ENCODE results near the gene RETREG1. TPM values are rescaled to one million over a fixed set of nuclear protein-coding genes. Genes with fewer than 3 reads are reported as not detected.

Gene RETREG1
- total and polyA plus RNA-seq, 3 donors from 2014 or later, result 24.8 to 103 (median 55.4) TPM

- no peaks in the 10 kb centered on the region for H3K36me3 ChIP-seq (ENCODE audit: low read depth, missing control alignments)
- no peak overlapping the region for H3K4me3 ChIP-seq
- H3K27ac ChIP-seq, result no peak overlapping the region
- H3K4me1 ChIP-seq, result no peaks in the 10 kb centered on the region
- H3K9me3 ChIP-seq, result no peaks in the 10 kb centered on the region
- no peak for TF ChIP-seq POLR2A (IDR thresholded peaks at IDR 0.05)
- TF ChIP-seq, protein P1, sequence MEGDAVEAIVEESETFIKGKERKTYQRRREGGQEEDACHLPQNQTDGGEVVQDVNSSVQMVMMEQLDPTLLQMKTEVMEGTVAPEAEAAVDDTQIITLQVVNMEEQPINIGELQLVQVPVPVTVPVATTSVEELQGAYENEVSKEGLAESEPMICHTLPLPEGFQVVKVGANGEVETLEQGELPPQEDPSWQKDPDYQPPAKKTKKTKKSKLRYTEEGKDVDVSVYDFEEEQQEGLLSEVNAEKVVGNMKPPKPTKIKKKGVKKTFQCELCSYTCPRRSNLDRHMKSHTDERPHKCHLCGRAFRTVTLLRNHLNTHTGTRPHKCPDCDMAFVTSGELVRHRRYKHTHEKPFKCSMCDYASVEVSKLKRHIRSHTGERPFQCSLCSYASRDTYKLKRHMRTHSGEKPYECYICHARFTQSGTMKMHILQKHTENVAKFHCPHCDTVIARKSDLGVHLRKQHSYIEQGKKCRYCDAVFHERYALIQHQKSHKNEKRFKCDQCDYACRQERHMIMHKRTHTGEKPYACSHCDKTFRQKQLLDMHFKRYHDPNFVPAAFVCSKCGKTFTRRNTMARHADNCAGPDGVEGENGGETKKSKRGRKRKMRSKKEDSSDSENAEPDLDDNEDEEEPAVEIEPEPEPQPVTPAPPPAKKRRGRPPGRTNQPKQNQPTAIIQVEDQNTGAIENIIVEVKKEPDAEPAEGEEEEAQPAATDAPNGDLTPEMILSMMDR (IDR thresholded peaks at IDR 0.05), result no peak
- H3K27me3 ChIP-seq, result no peaks in the 10 kb centered on the region
- no peak for DNase-seq
- WGBS, 2 donors, result 77 to 82% methylated on average over 12 of the region's 12 CpGs
- intact Hi-C loops (cut with DNase I; ENCODE audit: low total_unique reads), result no loop called here
Observed at GRCh38 chr5:16574789-16575721, 41.7 kb downstream of the RETREG1 start.

- H3K4me3 ChIP-seq, result no peak overlapping the region
- H3K36me3 ChIP-seq (ENCODE audit: low read depth, missing control alignments), result no peaks in the 10 kb centered on the region
- H3K4me1 ChIP-seq, result no peaks in the 10 kb centered on the region
- TF ChIP-seq POLR2A (IDR thresholded peaks at IDR 0.05), result no peak
- TF ChIP-seq, protein P1 (IDR thresholded peaks at IDR 0.05), result no peak
- 80 to 94% methylated on average over 2 of the region's 2 CpGs for WGBS, 2 donors
- intact Hi-C loops (cut with DNase I; ENCODE audit: low total_unique reads), result no loop called here
- no peak for DNase-seq
- no peak overlapping the region for H3K27ac ChIP-seq
- H3K27me3 ChIP-seq, result no peaks in the 10 kb centered on the region
- H3K9me3 ChIP-seq, result no peaks in the 10 kb centered on the region
Observed at GRCh38 chr5:16573401-16573800, 43.4 kb downstream of the RETREG1 start.

GRCh38 chr5:16572289-16573015 lies 44.3 kb downstream of the RETREG1 start:
- Histone ChIP-seq H3K9me3 (no peaks in the 10 kb centered on the region), H3K4me3 (no peak overlapping the region), H3K27ac (no peak overlapping the region), H3K27me3 (no peaks in the 10 kb centered on the region), H3K4me1 (no peaks in the 10 kb centered on the region), H3K36me3 (ENCODE audit: low read depth, missing control alignments) (no peaks in the 10 kb centered on the region)
- DNase-seq, result no peak
- TF ChIP-seq, protein P1 (IDR thresholded peaks at IDR 0.05), result no peak
- no peak for TF ChIP-seq POLR2A (IDR thresholded peaks at IDR 0.05)
- intact Hi-C loops (cut with DNase I; ENCODE audit: low total_unique reads), result no loop called here
- WGBS, 2 donors, result 93 to 95% methylated on average over 19 of the region's 19 CpGs

- H3K9me3 ChIP-seq, result no peaks in the 10 kb centered on the region
- TF ChIP-seq POLR2A (IDR thresholded peaks at IDR 0.05), result no peak
- TF ChIP-seq, protein P1 (IDR thresholded peaks at IDR 0.05), result no peak
- no peaks in the 10 kb centered on the region for H3K27me3 ChIP-seq
- H3K4me1 ChIP-seq, result no peaks in the 10 kb centered on the region
- no peaks in the 10 kb centered on the region for H3K36me3 ChIP-seq (ENCODE audit: low read depth, missing control alignments)
- no peak overlapping the region for H3K4me3 ChIP-seq
- H3K27ac ChIP-seq, result no peak overlapping the region
- 73 to 81% methylated on average over 4 of the region's 4 CpGs for WGBS, 2 donors
- intact Hi-C loops (cut with DNase I; ENCODE audit: low total_unique reads), result no loop called here
- DNase-seq, result no peak
Observed at GRCh38 chr5:16571016-16571415, 45.8 kb downstream of the RETREG1 start.

Measured in testis (tissue), 3 donors.